ENCODE data around the gene ABCF2.
A peak's percentile ranks its signal among the peaks of the same experiment; 100 is the strongest.

The ABCF2 gene

DNA sequence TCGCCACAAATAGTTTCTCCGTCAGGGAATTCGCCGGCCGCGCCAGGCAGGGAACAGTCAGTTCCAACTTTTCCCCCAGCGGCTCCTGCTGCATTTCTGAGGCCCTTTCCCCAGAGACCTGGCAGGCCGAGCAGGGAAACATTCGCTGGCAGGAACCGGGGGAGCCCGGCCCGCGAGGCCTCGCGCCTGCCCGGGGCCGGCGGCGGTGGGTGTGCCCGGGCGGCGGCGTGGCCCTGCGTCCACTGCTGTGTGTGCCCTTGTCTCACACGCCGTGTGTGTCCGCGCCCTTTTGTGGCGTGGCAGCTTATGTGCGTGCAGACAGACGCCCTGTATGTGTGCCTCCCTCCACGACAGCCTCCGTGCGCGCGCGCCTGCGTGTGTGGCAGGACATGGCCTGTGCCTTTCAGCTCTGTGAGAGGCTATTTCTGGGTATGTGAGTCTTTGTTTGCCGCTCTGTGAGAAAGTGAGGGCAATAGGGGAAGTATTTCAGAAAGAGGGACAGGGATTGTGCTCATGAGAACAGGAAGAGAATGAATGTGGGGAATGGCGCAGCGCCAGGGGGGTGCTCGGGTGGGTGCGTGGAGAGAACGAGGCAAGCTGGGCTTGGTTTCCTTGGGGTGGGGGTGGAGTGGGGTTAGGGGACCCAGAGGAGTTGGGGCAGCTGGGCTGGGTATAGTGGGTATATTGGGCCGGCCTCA lies 22.2 kb upstream of the ABCF2 start:
- no peak overlapping the region for H3K27ac ChIP-seq (ENCODE audit: low read depth, low read length, poor library complexity, severe bottlenecking)
- H3K27me3 ChIP-seq (ENCODE audit: insufficient read depth, low read length): peaks cover 29% of the 10 kb centered on the region
- no peak overlapping the region for H3K9ac ChIP-seq (ENCODE audit: low read length)
- H3K4me2 ChIP-seq (ENCODE audit: low read length): peak overlapping the region; percentile 13; the same call in 1 of the 2 replicates
- H3K9me3 ChIP-seq (ENCODE audit: low read length): no peaks in the 10 kb centered on the region
- H3K4me1 ChIP-seq (ENCODE audit: insufficient read depth, low read length, severe bottlenecking): peaks cover 29% of the 10 kb centered on the region
- H4K20me1 ChIP-seq (ENCODE audit: insufficient read depth, low read length): no peaks in the 10 kb centered on the region
- TF ChIP-seq EZH2 (IDR thresholded peaks at IDR 0.05; ENCODE audit: borderline replicate concordance, low read length) (no peak), CTCF (IDR thresholded peaks at IDR 0.05; ENCODE audit: low read length) (no peak)
- H2AFZ ChIP-seq (ENCODE audit: low read length): no peak overlapping the region
- no peak overlapping the region for H3K4me3 ChIP-seq (ENCODE audit: low read depth, low read length, poor library complexity, severe bottlenecking)
- H3K9me2 ChIP-seq (ENCODE audit: low read depth, low read length): no peaks in the 10 kb centered on the region
- H3K36me3 ChIP-seq (ENCODE audit: insufficient read depth, low read length): no peaks in the 10 kb centered on the region
- H3F3A ChIP-seq (ENCODE audit: insufficient read depth, low read length): no peaks in the 10 kb centered on the region
- no peaks in the 10 kb centered on the region for H3K79me2 ChIP-seq (ENCODE audit: insufficient read depth, low read length)

DNA sequence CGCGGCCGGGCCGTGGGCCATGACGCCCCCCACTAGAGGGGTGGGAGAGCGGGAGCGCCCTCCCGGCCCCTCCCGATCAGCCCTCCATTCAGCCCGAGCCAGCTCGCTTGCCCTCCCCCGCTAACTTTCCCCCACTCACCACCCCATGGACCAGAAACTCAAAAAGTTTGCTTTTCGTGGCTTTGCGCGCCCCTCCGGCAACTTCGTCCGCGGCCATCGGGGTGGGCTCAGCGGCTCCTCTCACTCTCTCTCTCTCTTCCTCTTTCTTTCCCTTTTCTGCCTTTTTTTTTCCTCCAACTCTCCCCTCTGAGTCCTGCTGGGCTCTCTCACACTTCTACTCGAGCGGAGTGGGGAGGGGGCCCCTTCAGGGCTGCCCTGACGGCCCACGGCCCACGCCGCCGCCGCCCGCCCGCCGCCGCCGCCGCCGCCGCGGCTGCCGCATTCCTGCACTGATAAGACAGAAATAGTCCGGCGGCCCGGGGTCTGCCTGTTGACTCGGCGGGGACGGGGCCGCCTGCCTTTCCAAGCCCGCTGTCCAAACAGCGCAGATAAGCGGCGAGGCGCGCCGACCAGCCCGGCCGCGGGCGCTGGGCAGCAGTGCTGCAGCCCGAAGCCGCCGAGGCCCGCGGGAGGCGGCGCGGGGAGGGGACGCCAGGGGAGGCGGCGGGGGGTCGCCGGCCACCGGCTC lies 21.5 kb upstream of the ABCF2 start, which contains the start of gene SMARCD3:
SMARCD3 (minus strand) TSS at position 349 of the 688 bp plus-strand sequence; CDS start at position 217, 132 bp downstream.
- TF ChIP-seq EZH2 (IDR thresholded peaks at IDR 0.05; ENCODE audit: borderline replicate concordance, low read length) (peak; percentile 99; the same call in 1 of the 2 replicates), CTCF (IDR thresholded peaks at IDR 0.05; ENCODE audit: low read length) (no peak)
- Histone ChIP-seq H3K9ac (ENCODE audit: low read length) (no peak within 1 kb of the TSS), H3K4me2 (ENCODE audit: low read length) (peak within 1 kb of the TSS; percentile 39; the same call in 1 of the 2 replicates), H2AFZ (ENCODE audit: low read length) (no peak within 1 kb of the TSS), H3K79me2 (ENCODE audit: insufficient read depth, low read length) (no peaks in the 10 kb centered on the region), H3K4me1 (ENCODE audit: insufficient read depth, low read length, severe bottlenecking) (peaks cover 36% of the 10 kb centered on the region), H3K9me2 (ENCODE audit: low read depth, low read length) (no peaks in the 10 kb centered on the region), H4K20me1 (ENCODE audit: insufficient read depth, low read length) (no peaks in the 10 kb centered on the region), H3F3A (ENCODE audit: insufficient read depth, low read length) (no peaks in the 10 kb centered on the region), H3K4me3 (ENCODE audit: low read depth, low read length, poor library complexity, severe bottlenecking) (no peak within 1 kb of the TSS), H3K27me3 (ENCODE audit: insufficient read depth, low read length) (peaks cover 29% of the 10 kb centered on the region), H3K36me3 (ENCODE audit: insufficient read depth, low read length) (no peaks in the 10 kb centered on the region), H3K9me3 (ENCODE audit: low read length) (no peaks in the 10 kb centered on the region), H3K27ac (ENCODE audit: low read depth, low read length, poor library complexity, severe bottlenecking) (no peak within 1 kb of the TSS)

GRCh38 chr7:151247611-151248345 lies 20.8 kb upstream of the ABCF2 start:
- H3K79me2 ChIP-seq (ENCODE audit: insufficient read depth, low read length): no peaks in the 10 kb centered on the region
- H3K36me3 ChIP-seq (ENCODE audit: insufficient read depth, low read length): no peaks in the 10 kb centered on the region
- no peaks in the 10 kb centered on the region for H3K9me3 ChIP-seq (ENCODE audit: low read length)
- H3K27ac ChIP-seq (ENCODE audit: low read depth, low read length, poor library complexity, severe bottlenecking): no peak overlapping the region
- H3K9me2 ChIP-seq (ENCODE audit: low read depth, low read length): no peaks in the 10 kb centered on the region
- H3K4me3 ChIP-seq (ENCODE audit: low read depth, low read length, poor library complexity, severe bottlenecking): no peak overlapping the region
- H3K4me1 ChIP-seq (ENCODE audit: insufficient read depth, low read length, severe bottlenecking): peaks cover 43% of the 10 kb centered on the region
- TF ChIP-seq EZH2 (IDR thresholded peaks at IDR 0.05; ENCODE audit: borderline replicate concordance, low read length) (no peak), CTCF (IDR thresholded peaks at IDR 0.05; ENCODE audit: low read length) (no peak)
- H4K20me1 ChIP-seq (ENCODE audit: insufficient read depth, low read length): no peaks in the 10 kb centered on the region
- H3F3A ChIP-seq (ENCODE audit: insufficient read depth, low read length): no peaks in the 10 kb centered on the region
- H3K4me2 ChIP-seq (ENCODE audit: low read length): peak overlapping the region; percentile 39; the same call in 1 of the 2 replicates
- peaks cover 27% of the 10 kb centered on the region for H3K27me3 ChIP-seq (ENCODE audit: insufficient read depth, low read length)
- H2AFZ ChIP-seq (ENCODE audit: low read length): no peak overlapping the region
- no peak overlapping the region for H3K9ac ChIP-seq (ENCODE audit: low read length)
